K562 (cell line): Measurements from ENCODE around the gene PARD3. TPM values are rescaled to one million over a fixed set of nuclear protein-coding genes. Genes with fewer than 3 reads are reported as not detected.
A peak's percentile ranks its signal among the peaks of the same experiment; 100 is the strongest.

Experiments
- ATAC-seq: fragments of 200-7000 bp; cut with Tn5 transposase; 3 replicates; pipeline ENCODE4 v1.9.1; 2020; ENCODE audit warnings: moderate library complexity
- BruUV-seq: library from RNA; stranded (reverse); fragments of 400-500 nt; replicated peaks from 2 replicates; lab custom pipeline; 2021; lab: Mats Ljungman, UMichigan
- CTCF ChIA-PET: fragments of 300-600 bp; formaldehyde crosslinking; extraction: SDS; loops from one replicate; lab custom pipeline; 2021; ENCODE audit warnings: low intra/inter-chr PET ratio; lab: Yijun Ruan, JAX
- POLR2A ChIA-PET: fragments of 300-600, 350-650 bp; sonication (Branson Sonifier 250); formaldehyde crosslinking; extraction: SDS; loops from one replicate; lab custom pipeline; 2021; ENCODE audit warnings: antibody characterized with exemption, inconsistent platforms; lab: Yijun Ruan, JAX
- DNase-seq, 4 experiments: peaks; one replicate each; pipeline versions ENCODE4 v3.0.0 to v3.0.0-alpha.2; 2011 to 2018; ENCODE audit warnings: low spot score in 3 of 4, mixed read lengths in 3 of 4; ENCODE audit errors: extremely low read depth in 1 of 4
- FAIRE-seq: peaks from 2 replicates; lab custom pipeline; 2011; peaks lifted over from hg19 to GRCh38; lab: Jason Lieb, UNC
- H2AFZ ChIP-seq: 2 replicates; pipeline ENCODE4 v1.6.0; 2011; ENCODE audit warnings: low read depth, low read length, control low read depth, inconsistent platforms
- H3K27ac ChIP-seq: fragments of 200-600 bp; 3 replicates; pipeline ENCODE4 v1.8.0; 2011; ENCODE audit warnings: low read depth, mild to moderate bottlenecking, control low read depth, inconsistent platforms, low read length, moderate library complexity, mixed read lengths; ENCODE audit errors: extremely low read depth
- H3K27me3 ChIP-seq, 2 experiments: fragments of 300-600 bp in 1 of 2; 2 replicates in 1 of 2; 3 replicates in 1 of 2; pipeline versions ENCODE4 v1.6.0 to v1.8.0; 2011; ENCODE audit warnings: inconsistent platforms in 2 of 2, low read length in 2 of 2, mild to moderate bottlenecking in 1 of 2, mixed read lengths in 1 of 2, moderate library complexity in 1 of 2; ENCODE audit not compliant: control insufficient read depth in 2 of 2, insufficient read depth in 2 of 2
- H3K36me3 ChIP-seq: fragments of 300-600 bp; 3 replicates; pipeline ENCODE4 v1.8.0; 2011; ENCODE audit warnings: mild to moderate bottlenecking, low read length, inconsistent platforms; ENCODE audit not compliant: control insufficient read depth, insufficient read depth
- H3K4me1 ChIP-seq, 2 experiments: fragments of 200-600 bp in 1 of 2; replicated peaks in 1 of 2; 2 replicates in 1 of 2; 3 replicates in 1 of 2; pipeline versions ENCODE4 v1.5.1 to v1.8.0; 2011; ENCODE audit warnings: inconsistent platforms in 2 of 2, low read length in 2 of 2, mild to moderate bottlenecking in 1 of 2, mixed read lengths in 1 of 2, moderate library complexity in 1 of 2; ENCODE audit not compliant: control insufficient read depth in 2 of 2, insufficient read depth in 2 of 2
- H3K4me2 ChIP-seq: 2 replicates; pipeline ENCODE4 v1.6.1; 2011; ENCODE audit warnings: low read length, control low read depth, inconsistent platforms, mixed read lengths; ENCODE audit not compliant: insufficient read depth
- H3K4me3 ChIP-seq: fragments of 200-600 bp; sonication (generic), shearing (Covaris generic); 2 replicates; pipeline ENCODE4 v1.5.1; 2016; ENCODE audit warnings: control low read depth, inconsistent platforms
- H3K79me2 ChIP-seq: fragments of 200-600 bp; 3 replicates; pipeline ENCODE4 v1.8.0; 2011; ENCODE audit warnings: low read length, inconsistent platforms; ENCODE audit not compliant: control insufficient read depth, insufficient read depth
- H3K9ac ChIP-seq, 2 experiments: 2 replicates each; pipeline versions ENCODE4 v1.6.0 to v1.6.1; 2011; ENCODE audit warnings: low read depth in 2 of 2, low read length in 2 of 2, control low read depth in 1 of 2, inconsistent platforms in 1 of 2, mild to moderate bottlenecking in 1 of 2, mixed read lengths in 1 of 2; ENCODE audit not compliant: insufficient read depth in 1 of 2
- H3K9me1 ChIP-seq: one replicate; pipeline ENCODE4 v1.6.0; 2011; ENCODE audit warnings: inconsistent platforms, mild to moderate bottlenecking, low read length, moderate library complexity; ENCODE audit not compliant: control insufficient read depth, insufficient read depth
- H3K9me3 ChIP-seq: replicated peaks from 2 replicates; pipeline ENCODE4 v1.5.1; 2011; ENCODE audit warnings: low read depth, low read length, inconsistent platforms; ENCODE audit not compliant: control insufficient read depth, insufficient read depth
- H4K20me1 ChIP-seq: replicated peaks from 2 replicates; pipeline ENCODE4 v1.6.1; 2011; ENCODE audit warnings: low read length, inconsistent platforms, mixed read lengths; ENCODE audit not compliant: control insufficient read depth, insufficient read depth
- CEBPG ChIP-seq, 3 experiments: fragments of 200-800 bp in 1 of 3; sonication (Bioruptor generic) in 1 of 3; sonication (generic) in 1 of 3; formaldehyde crosslinking in 1 of 3; IDR thresholded peaks in 2 of 3; conservative IDR thresholded peaks in 1 of 3; 2 replicates each; pipeline versions ENCODE4 v1.6.1 to v1.8.0; 2016 to 2022; ENCODE audit warnings: missing compliant biosample characterization in 2 of 3, missing genetic modification characterization in 2 of 3, mild to moderate bottlenecking in 1 of 3, missing genetic modification reagents in 1 of 3
- FOSL1 ChIP-seq: fragments of 200-800 bp; sonication (Bioruptor generic); conservative IDR thresholded peaks from 2 replicates; pipeline ENCODE4 v1.6.1; 2016; ENCODE audit warnings: missing genetic modification characterization, missing compliant biosample characterization
- HNRNPH1 ChIP-seq: fragments of 200-400 bp; formaldehyde crosslinking; optimal IDR thresholded peaks from 2 replicates; pipeline ENCODE3; 2017; ENCODE audit warnings: low read depth, mild to moderate bottlenecking, low read length, moderate library complexity
- TARDBP ChIP-seq: fragments of 450-650 bp; IDR thresholded peaks from 2 replicates; pipeline ENCODE4 v1.6.1; 2016
- TEAD1 ChIP-seq, 2 experiments: fragments of 450-650 bp in 1 of 2; sonication (generic) in 1 of 2; formaldehyde crosslinking; IDR thresholded peaks; 2 replicates each; pipeline versions ENCODE4 v1.4.0 to v1.8.0; 2020 to 2022; ENCODE audit warnings: mild to moderate bottlenecking in 2 of 2, missing genetic modification reagents in 1 of 2
- WGBS: fragments of 100-300 bp; shearing (Covaris generic); methylation state at CpG from one replicate; pipeline ENCODE4 v1.1.6; 2016; ENCODE audit warnings: low coverage, mixed read lengths; ENCODE audit not compliant: insufficient coverage; ENCODE audit errors: missing lambda C conversion rate; 5-methylcytosine and 5-hydroxymethylcytosine counted together
- in situ Hi-C: fragments of 300-500 bp; cut with MboI; formaldehyde crosslinking; loops from 4 replicates; pipeline ENCODE4 v1.15.0; 2018; ENCODE audit warnings: inconsistent platforms, mixed read lengths
- intact Hi-C: fragments of 100-400 bp; cut with micrococcal nuclease; formaldehyde crosslinking; loops from 2 replicates; pipeline ENCODE4 v1.14.2; 2022
- polyA plus RNA-seq, 8 experiments: library from polyadenylated mRNA; depleted of rRNA in 4 of 8; stranded (reverse) in 5 of 8; unstranded in 3 of 8; fragments of >200 nt; fragmentation: Nextera tagmentation in 2 of 8; fragmentation: Illumina TruSeq in 1 of 8; extraction: Ambion mirVana in 2 of 8; extraction: Trizol in 1 of 8; gene quantifications; 2 replicates each; pipeline versions ENCODE4 v1.2.1 to v1.2.3, GENCODE V29; 2011 to 2014; ENCODE audit warnings: inconsistent platforms in 1 of 8, missing spikeins in 1 of 8
- total RNA-seq, 7 experiments: library from RNA; depleted of rRNA in 6 of 7; stranded (reverse); fragments of >200 nt in 6 of 7; fragmentation: Illumina TruSeq in 2 of 7; extraction: Trizol in 2 of 7; gene quantifications; 2 replicates each; pipeline versions ENCODE4 v1.2.1 to v1.2.3, GENCODE V29; 2011 to 2021; ENCODE audit warnings: low replicate concordance in 1 of 7

The PARD3 gene
- total and polyA plus RNA-seq, 9 of the 15 experiments (the other 6 are each of a cell fraction or from before 2014, with no cell fraction given), result 2.7 to 11.7 (median 7.7) TPM

DNA sequence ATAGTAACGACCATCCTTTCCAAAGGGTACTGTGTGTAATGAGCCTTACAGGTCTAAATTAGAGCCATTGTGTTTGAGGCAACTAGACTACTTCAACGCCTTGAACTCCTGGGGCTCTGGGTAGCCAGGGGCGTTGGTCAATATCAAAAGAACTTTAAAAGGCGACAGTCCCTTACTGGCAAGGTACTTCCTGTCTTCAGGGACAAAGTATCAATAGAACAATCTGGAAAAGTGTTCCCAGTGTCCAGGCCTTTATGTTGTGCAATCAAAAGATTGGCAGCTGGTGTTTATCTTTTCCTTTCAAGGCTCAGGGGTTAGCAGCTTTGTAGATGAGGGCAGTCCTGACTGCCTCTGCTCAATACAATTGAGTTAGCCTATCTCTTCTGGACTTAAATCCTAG, 284.3 kb downstream of the PARD3 start:
- Histone ChIP-seq H3K27me3 (no peaks in the 10 kb centered on the region; a peak in 1 of 5 replicates), H3K9ac (no peak overlapping the region), H4K20me1 (no peaks in the 10 kb centered on the region), H3K36me3 (no peaks in the 10 kb centered on the region), H3K9me3 (no peaks in the 10 kb centered on the region), H3K9me1 (no peaks in the 10 kb centered on the region), H3K4me2 (no peak overlapping the region), H3K27ac (no peak overlapping the region), H3K79me2 (no peaks in the 10 kb centered on the region), H2AFZ (no peak overlapping the region), H3K4me3 (no peak overlapping the region)
- ChIA-PET CTCF (no interaction called here), POLR2A (no interaction called here)
- ATAC-seq (no peak), FAIRE-seq (no peak)
- no TSS peak for BruUV-seq
- in situ Hi-C loops (no loop called here), intact Hi-C loops (no loop called here)
- 2% methylated on average over 4 of the region's 4 CpGs for WGBS
- no peak for TF ChIP-seq CEBPG (CRISPR knock-in tag; IDR thresholded peaks at IDR 0.05)
- TF ChIP-seq CEBPG (tag; conservative IDR thresholded peaks at IDR 0.05 in 1 of 2, IDR thresholded peaks at IDR 0.05 in 1 of 2), result 0 out of 4 replicates have a peak, but pooled peaks of 1 of the 2 experiments have one; percentile 24
- no peak for TF ChIP-seq HNRNPH1
- TF ChIP-seq, all 486 proteins: peak for 1
- no peak for DNase-seq
- no peaks in the 10 kb centered on the region for H3K4me1 ChIP-seq

DNA sequence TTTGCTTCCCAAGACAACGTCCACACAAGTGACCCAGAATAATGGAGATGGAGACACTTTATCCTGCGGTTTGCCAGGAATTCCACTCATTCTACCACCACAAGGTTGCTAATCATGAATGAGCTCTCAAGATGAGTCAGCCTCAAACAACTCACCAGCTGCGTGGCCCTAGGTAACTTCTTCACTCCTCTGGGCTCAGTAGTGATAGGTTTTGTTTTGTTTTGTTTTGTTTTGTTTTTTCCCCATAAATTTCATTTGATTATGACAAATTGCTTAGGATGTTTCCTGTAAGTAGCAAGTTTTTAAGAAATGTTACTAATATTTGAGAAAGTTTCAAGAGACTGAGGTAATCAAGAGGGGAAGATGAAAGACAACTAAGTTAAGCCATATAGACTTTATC, 286.8 kb downstream of the PARD3 start:
- Histone ChIP-seq H3K9me3 (no peaks in the 10 kb centered on the region), H3K4me3 (no peak overlapping the region), H3K79me2 (no peaks in the 10 kb centered on the region), H3K36me3 (no peaks in the 10 kb centered on the region), H4K20me1 (no peaks in the 10 kb centered on the region), H3K27ac (no peak overlapping the region), H3K9ac (no peak overlapping the region), H3K4me1 (no peaks in the 10 kb centered on the region), H3K9me1 (no peaks in the 10 kb centered on the region), H2AFZ (no peak overlapping the region), H3K27me3 (no peaks in the 10 kb centered on the region), H3K4me2 (no peak overlapping the region)
- in situ Hi-C loops (no loop called here), intact Hi-C loops (no loop called here)
- ATAC-seq (no peak), FAIRE-seq (no peak), DNase-seq (no peak)
- 5% methylated on average over 3 of the region's 3 CpGs for WGBS
- POLR2A ChIA-PET, result no interaction called here
- CTCF ChIA-PET, result no interaction called here
- BruUV-seq, result no TSS peak
- TF ChIP-seq TARDBP, result no peak
- TF ChIP-seq TEAD1 (CRISPR knock-in tag; IDR thresholded peaks at IDR 0.05), result peak in 1 of 2 experiments; percentile 65; a peak in 1 of 4 replicates
- TF ChIP-seq FOSL1, result 0 out of 2 replicates have a peak, but pooled peaks have one; percentile 31
